Anterior cingulate cortex (tissue), 58 donors: ENCODE results near the gene TBCD.

Source experiments
- DNase-seq, 58 donors: peaks; one replicate each; lab custom pipeline; 2025; lab: John Stamatoyannopoulos, UW

TBCD gene

DNA sequence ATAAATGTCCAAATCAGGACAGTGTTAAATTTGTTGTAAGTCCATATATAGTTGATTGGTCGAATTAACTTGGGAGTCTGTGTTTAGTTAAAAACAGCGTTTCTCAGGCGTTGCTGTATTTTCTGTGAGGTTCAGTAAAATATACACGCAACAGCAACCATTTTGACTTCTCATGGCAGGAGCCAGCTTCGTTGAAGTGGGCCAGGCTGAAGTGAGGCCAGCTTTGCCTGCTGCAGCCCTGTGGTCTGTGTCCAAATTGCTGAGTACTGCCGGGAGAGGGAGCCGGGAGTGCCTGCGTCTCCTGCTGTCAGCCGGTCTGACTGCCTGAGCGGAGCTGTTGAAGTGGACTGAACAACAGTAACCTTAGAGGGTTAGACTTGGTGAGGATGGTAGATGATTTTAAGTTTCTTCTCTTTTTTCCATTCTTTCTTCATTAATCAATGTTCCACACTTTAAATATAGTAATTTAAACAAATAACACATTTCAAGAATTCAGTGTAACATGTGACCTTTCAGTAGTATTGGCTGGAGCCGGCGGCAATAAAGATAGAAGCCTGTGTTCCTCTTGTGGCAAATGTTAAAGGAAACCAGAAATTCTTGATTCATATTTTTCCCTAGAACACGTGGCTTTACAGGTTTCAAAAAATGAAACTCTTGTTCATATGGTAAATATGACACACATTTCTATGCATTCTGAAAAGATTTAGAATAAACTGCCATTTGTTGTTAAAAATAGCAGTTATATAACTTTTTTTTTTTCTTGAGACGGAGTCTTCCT, 124.9 kb downstream of the TBCD start:
- DNase-seq: peak in 53 of 58 donors; percentile 13 to 84 (median 62)

DNA sequence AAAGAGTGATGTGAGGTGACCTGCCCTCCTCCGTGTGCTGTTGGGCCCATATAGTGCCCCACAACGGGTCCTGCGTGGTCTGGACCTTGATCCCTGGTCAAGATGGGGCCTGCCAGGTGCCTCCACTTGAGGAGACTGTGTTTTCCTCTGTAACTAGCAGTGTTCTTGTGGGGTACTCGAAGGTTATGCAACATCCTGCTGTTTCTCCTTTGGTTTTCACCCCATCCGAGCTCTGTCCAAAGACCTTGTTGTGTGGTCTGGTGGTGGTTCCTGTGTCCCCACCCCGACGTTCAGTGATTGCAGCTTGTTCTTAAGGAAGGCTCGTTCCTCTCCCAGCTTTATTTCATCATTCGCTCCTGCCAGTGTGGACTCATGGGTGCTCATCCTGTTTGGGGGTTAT, 126.7 kb downstream of the TBCD start:
- DNase-seq: no peak

DNA sequence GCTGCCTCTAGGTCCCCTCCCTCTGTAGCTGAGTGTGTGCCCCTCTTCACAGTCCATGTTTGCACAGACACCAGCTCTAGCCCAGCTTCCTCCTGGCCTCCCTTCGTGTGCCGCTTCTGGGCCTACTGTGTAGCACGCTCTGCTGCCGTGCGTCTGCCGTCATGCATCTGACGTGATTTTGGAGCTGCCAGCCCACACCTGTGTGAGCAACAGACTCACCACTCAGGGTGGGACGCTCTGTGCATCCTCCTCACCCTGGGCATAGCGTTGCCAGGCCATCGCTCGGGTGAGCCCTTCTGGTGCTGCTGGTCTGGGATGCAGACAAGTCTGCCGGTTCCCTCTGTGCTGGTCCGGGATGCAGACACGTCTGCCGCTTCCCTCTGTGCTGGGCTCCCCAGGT, 127.4 kb downstream of the TBCD start:
- DNase-seq: no peak

DNA sequence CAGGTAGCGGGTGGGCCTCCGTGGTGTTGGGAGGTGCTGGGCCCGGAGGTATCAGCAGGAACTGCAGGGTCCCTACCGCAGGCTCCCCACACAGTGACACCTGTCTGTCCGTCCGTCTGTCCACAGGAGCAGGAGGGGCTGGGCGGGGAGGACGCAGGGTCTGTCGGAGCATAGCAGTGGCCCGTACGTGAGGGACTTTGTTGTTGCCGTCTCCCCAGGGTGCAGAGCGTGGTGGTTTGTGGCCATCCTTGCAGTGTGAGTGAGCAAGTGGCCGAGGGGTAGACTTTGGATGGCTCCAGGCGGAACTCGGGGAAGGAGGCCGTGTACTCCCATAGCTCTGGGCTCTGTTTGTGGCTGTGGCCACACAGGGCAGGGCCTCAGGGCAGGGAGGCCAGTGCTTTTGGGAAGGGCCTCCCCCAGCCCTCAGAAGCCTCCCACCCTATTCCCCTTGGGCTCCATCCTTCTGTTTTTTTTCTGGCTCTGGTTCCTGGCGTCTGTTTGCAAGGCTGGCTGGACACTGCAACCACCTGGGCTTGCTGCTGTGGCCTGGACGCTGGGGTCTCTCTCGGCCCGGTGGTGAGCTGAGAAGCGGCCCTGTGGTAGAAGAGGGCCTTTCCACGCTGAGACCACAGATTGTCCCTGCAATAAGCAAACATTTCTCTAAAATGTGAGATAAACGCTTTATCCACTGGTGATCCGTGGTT, 128.9 kb downstream of the TBCD start:
- no peak for DNase-seq

DNA sequence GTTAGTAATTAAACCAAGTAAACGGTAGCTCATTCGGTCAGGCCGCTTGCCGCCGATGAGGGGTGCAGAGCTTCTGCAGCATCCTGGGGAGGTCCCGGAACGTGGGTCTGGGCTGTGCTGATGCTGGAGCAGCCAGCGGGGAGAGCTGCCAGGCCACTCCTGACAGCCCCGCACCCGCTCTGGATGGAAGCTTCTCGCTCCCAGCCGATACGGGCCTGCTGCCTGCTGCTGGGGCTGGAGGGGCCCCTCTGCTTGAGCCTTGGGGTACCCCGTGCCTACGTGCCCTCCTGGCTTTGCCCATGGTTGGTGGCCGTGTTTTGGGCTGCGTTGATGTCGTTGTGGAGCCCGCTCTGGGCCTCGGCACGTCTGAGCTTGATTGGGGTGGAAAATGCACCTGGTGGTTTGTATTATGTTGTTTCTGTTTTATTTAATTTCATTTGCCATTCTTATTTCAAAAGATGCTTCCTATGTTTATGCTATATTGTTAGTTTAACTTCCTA, 129.5 kb downstream of the TBCD start:
- peak in 3 of 58 donors; percentile 20 to 37 (median 35) for DNase-seq

DNA sequence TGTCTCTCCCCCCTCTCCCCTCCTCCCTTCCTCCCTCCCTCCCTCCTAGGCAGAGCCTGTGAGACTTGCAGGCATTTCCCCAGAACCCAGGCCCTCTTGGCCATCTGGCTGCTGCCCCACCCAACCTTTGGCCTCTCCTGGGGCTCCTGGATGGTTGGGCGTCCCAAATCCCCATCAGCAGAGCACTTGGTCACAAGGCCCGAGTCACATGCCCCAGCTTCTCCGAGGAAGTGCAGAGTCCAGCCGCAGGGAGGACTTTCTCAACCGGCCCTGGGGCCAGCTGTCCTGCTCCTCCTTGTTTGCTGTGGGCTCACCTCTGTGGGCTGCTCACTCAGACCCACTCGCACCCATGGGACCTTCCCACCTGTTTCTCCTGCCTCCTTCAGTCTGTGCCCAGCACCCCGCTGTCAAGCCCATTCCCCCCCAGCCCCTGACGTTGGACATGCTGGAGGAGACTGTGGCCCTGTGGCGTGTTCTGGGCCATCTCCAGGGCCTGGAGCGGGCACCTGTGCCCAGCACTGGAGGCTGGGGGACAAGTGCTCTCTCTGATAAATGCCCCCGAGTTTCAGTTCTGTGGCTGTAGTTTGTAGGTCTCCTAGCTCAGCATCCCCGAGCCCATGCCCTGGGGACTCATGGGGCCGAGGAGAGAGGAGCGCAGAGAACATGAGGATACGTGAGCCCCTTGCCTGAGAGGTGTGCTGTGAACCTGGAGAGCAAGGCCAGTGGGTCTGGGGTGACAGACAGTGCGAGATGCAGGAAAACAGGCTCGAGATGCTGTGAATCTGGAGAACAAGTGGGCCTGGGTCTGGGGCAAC, 130.2 kb downstream of the TBCD start:
- peak in 12 of 58 donors; percentile 6 to 29 (median 24) for DNase-seq

DNA sequence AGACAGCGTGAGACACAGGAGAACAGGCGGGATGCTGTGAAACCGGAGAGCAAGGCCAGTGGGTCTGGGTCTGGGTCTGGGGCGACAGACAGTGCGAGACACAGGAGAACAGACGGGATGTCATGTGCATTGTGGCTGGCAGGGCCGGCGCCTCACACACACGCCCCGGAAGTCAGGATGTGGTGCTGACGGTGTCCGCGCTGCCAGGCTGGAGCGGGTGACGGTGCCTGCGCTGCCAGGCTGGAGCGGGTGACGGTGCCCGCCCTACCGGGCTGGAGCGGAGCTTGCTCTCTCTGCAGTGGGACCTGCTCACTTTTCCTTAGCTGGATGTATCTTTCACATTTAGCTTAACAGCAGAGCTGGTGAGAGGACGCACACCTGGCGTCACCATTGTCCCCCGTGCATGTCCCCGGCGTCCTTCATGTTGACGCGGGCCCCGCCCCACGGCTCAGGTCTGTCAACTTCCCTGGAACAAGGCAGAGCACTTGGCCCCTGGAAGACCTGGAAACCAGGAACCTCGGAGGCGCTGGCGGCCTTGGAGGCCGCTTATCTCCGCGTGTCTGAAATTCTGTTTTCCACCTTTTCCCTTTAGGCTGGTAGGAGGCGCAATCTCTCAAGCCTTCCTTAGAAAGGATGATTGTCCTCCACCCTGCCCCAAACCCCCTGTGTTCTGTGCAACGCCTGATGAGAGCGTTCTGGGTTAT, 131.0 kb downstream of the TBCD start:
- no peak for DNase-seq

DNA sequence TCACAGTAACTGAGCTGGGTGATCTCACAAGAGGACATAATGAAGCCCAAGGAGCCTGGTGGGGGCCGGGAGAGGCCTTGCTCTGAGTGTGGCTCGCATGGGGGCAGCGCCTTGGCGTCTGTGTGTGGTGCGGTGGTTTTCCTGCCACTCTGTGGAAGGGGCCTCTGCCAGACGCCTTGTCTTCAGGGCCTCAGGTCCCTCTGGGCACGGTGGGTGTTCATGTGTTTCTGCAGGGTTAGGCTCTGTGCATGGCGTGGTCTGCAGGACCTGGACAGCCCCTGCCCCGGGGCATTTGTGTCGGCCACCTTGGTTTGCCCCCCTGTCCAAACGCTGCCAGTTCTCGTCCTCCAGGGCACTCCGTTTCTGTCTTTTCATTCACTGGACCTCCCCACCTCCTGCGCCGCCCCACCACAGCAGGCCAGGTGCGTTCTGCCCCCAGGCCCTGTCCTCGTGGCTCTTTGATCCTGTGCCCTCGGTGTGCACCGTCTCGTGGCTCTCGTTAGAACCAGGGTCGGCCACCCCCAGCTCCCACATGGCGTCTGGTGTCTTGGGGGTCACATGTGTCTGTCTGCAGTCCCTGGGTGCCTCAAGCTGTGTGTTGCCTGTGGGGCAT, 131.7 kb downstream of the TBCD start:
- DNase-seq: no peak

DNA sequence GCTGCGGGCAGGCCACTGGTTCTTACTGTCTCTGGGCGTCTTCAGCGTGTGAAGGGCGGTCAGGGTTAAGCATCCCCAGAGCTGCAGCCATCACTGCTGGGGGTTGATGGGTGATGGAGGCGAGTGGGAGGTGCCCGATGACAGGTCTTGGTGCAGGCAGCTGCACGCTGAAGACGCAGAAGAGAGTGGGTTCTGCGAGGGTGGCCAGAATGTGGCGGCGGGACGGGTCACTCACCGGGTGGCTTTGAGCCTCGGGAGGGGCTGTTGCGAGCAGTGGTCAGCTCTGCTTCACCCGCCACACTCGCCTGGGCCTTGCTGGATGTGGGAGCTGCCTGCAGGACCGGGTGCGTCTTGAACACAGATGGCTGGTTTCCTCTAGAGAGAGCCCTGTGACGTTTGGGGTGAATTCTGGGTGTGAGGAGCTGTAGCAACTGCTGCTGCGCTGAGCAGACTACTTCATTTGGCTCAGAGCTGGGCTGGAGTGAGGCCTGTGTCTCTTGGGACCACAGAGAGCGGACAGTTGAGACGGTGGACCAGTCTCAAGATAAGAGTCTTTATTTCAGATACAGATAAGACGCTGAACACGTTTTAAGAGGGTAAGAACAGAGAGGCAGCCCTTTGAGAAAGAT, 132.6 kb downstream of the TBCD start:
- no peak for DNase-seq

DNA sequence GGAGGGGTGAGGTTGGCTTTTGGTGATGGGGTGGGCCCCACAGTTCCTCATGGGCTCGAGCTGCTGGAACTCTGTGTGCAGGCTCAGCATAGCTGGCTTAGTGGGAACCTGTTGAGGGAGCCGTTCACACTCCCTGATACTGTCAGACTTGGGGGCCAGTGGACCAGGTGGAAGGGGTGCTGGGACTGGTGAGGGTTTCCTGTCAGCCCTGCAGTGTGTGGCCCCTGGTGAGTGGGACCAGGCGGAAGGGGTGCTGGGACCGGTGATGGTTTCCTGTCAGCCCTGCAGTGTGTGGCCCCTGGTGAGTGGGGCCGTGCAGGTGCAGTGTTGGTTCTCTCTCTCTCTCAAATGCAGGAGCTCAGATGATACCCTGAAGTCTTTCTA, 133.1 kb downstream of the TBCD start:
- DNase-seq: no peak

DNA sequence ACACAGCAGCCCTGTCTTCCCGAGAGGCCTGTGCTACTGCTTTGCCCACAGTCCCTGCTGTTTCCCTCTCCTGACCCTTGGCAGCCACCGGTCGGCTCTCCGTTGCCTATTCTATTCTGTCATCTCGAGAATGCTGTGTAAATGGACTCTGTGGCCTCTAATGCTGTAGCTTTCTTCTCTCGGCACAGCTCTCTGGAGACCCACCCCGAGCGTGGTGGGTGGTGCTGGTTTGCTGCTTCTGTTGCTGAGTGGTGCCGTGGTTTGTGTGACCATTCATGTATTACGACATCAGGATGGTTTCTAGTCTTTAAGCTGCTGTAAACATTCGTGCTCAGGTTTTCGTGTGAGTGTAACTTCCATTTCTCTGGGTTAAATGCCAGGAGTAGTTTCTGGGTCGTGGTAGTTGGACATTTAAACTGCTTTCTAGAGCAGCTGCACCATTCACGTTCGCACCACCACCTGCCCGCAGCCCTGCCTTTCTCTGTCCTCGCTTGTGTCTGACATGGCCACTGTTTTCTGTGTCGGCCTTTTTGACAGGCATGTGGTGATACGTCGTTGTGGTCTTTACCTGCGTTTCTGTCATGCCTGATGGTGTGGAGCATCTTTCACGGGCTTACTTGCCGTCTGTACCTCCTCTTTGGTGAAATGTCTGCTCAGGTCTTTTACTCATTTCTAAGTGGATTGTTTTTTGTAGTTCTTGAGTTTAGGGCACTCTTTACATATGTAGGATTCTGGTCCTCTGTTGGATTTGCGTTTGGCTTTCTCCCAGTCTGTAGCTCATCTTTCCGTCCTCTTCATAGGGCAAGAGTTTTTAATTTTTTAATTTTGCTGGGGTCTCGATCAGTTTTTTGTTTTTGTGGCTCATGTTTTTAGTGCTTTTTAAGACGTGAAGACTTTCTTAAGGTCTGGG, 135.6 kb downstream of the TBCD start:
- no peak for DNase-seq

DNA sequence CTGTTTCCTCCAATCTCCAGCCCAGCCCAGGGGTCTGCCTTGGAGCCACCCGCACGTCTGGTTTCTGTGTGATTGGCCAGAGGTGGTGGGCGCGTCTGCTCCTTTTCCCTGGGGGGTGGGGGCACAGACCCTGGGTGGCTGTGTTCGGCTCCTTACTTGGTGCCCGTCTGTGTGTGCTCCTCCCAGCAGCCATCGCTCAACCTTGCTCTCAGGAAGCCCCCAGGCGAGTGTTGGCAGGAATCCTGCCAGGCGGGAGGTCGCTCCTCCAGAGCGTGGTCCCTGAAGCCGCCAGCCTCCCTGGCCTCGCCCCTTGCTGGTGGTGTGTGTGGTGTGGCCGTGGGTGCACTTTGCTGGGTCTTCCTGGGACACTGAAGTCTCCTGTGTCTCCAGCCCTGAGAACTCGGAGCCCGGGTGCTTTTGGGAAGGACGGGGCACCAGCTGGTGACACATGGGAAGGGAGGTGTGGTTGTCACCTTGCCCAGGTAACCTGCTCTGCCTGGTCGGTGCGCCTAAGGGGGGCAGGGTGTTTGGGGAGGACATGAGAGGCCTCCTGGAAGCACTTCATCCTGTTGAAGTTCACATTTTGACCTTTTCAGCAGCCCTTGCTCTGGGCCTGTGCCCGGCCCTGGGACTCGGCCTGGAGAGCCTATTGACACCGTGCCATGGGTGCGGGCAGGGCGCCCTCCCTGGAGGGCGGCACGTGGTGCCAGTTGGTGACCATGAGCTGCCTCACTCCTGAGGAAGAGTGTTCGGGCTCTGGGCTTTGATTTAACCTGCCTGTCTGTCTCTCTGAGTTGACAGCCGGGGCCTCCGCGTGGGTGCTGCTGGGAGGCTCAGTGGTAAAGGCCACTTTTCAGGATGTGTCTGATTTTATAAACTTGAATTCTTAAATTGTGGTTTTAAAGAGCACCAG, 137.0 kb downstream of the TBCD start:
- DNase-seq: no peak

DNA sequence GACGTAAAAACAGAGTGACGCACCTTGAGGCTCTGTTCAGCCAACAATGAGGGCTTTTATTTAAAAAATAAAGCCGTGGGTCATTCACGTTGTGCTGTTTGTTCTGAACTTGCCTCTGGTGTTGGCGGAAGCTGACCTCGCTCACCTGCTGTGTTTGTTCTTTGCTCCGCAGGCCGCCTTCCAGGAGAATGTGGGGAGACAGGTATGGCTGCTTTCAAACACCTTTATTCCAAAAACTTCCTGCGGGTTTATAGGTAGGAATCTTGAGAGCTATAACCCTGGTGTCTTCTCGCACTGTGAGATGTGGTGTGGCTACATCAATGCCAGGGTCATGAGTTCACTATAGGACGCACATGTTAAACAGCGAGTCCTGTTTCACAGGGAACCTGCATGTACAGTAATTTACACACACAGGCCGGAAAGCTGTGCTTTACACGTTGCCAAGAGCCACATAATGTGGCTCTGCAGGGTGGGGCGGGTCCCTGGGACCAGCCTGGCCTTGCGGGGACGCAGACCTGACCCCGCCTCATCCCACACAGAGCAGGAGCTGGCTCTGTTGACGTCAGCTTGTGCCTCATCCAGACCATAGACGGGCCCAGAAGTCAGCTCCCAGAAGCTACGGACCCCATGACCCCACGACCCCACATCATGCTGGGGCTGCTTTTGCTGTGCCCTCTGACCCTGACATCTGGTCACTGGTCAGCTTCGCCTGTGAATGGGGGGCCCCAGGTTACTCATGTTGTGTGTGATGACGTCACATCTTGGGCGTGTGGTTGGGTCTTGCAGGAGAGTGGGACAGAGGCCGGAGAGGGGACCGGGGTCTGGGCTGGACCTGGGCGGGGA, 137.9 kb downstream of the TBCD start:
- no peak for DNase-seq

DNA sequence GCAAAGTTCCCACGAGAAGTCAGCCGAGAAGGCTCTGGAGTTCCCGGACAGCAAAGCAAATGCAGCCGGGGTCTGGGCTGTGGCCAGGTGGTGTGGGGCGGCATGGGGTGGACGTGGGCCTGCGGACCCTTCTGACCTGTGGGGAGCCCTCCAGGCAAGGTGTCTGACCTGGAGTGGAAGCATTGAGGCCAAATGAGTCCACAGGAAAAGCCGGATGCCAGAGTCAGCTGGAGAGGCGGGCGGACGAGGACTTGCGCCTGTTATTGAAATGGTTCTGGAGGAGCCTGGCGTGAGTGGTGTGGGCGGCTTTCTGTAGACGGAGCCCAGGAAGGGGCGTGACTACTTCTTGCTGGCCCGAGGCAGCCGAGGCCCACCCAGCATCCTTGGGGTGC, 138.5 kb downstream of the TBCD start:
- DNase-seq: no peak

DNA sequence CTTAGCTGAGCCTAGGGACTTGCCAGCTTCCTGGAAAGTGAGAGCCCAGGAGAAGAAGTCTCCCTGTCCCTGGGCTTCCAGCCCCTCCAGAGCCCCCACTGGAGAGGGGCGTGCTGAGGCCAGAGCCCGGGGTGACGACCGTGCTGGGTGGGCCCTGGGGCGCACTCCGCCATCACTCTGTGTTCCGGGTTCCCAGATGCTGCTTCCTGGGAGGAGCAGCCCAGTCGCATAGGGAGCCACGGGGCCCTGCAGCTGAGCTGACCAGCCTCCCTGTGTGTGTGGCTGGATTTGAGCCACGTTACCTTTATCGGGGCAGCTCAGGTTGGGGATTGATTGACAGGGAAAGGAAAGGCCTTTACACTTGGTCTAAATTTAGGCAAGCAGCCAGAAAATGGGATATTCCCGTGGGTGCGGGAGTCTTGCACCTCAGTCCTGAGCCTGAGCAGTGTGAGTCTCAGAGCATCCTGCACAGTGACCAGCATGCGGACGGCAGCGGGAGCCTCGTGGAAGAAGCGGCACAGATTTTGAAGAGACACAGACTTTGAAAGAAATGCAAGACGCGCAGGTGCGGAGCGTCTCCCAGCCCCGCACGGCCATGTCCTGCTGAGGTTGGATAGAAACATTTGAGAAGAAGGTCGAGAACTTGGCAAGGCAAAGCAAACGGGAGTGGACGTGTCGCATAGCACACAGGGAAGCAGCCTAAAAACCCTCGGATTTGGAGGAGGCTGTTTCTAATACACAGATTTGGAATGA, 139.2 kb downstream of the TBCD start:
- no peak for DNase-seq

DNA sequence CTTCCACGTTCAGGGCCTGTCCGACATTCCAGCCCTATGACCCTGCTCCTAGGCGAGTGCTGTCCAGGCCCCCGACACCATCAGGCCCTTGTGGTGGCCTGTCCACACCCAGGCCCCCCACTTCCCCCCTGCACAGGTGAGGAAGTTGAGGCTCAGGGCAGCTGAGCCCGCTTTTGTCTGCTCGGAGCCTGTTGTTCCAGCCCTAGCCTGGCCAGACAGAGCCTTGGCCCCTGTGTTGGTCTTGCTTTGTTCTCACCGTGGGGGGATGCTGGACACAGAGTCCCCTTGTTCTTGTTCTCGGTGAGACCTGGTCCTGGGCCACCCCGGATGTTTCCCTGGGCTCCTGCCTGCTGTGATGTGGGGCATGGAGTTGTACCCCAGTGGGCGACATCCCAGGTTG, 140.0 kb downstream of the TBCD start:
- DNase-seq: no peak
